HFFc6 (cell line): ENCODE measurements around the gene PCYOX1L. TPM values are rescaled to one million over a fixed set of nuclear protein-coding genes. Genes with fewer than 3 reads are reported as not detected.

Source experiments
- DNase-seq: peaks from one replicate; pipeline ENCODE4 v3.0.0-alpha.2; 2018
- H3K27ac Mint-ChIP-seq: 2 replicates; pipeline ENCODE4 v1.8.0; 2020; ENCODE audit warnings: mild to moderate bottlenecking, mixed read lengths
- H3K27me3 Mint-ChIP-seq: 2 replicates; pipeline ENCODE4 v1.8.0; 2021; ENCODE audit warnings: mild to moderate bottlenecking, moderate library complexity, mixed read lengths; ENCODE audit not compliant: insufficient read depth
- H3K36me3 Mint-ChIP-seq: 2 replicates; pipeline ENCODE4 v1.8.0; 2021; ENCODE audit warnings: low read depth, mixed read lengths
- H3K4me1 Mint-ChIP-seq: 2 replicates; pipeline ENCODE4 v1.8.0; 2020; ENCODE audit warnings: low read depth, mixed read lengths
- H3K4me3 Mint-ChIP-seq: 2 replicates; pipeline ENCODE4 v1.8.0; 2020; ENCODE audit warnings: mild to moderate bottlenecking, moderate library complexity, mixed read lengths
- H3K9me3 Mint-ChIP-seq: 2 replicates; pipeline ENCODE4 v1.8.0; 2020; ENCODE audit warnings: mild to moderate bottlenecking, mixed read lengths
- CTCF ChIP-seq: fragments of 200-600 bp; sonication (generic); IDR thresholded peaks from 2 replicates; pipeline ENCODE4 v1.5.0; 2021; ENCODE audit warnings: antibody characterized with exemption, mild to moderate bottlenecking
- total RNA-seq, 6 experiments: library from RNA; stranded (reverse); fragmentation: NEBNext Ultra II Directional; extraction: Animal tissue kit (Norgen Biotek cat#: 25700); gene quantifications; 2 replicates in 1 of 6; 3 replicates in 5 of 6; pipeline ENCODE4 v1.2.3, GENCODE V29; 2021

The PCYOX1L gene
- total RNA-seq, 6 experiments from 2014 or later = 9.8 to 13.5 (median 11.0) TPM

GRCh38 chr5:149337736-149338135 is 20.1 kb upstream of the PCYOX1L start:
- Mint-ChIP-seq H3K4me1 (peaks cover 13% of the 10 kb centered on the region), H3K4me3 (no peak overlapping the region), H3K9me3 (no peaks in the 10 kb centered on the region)

DNA sequence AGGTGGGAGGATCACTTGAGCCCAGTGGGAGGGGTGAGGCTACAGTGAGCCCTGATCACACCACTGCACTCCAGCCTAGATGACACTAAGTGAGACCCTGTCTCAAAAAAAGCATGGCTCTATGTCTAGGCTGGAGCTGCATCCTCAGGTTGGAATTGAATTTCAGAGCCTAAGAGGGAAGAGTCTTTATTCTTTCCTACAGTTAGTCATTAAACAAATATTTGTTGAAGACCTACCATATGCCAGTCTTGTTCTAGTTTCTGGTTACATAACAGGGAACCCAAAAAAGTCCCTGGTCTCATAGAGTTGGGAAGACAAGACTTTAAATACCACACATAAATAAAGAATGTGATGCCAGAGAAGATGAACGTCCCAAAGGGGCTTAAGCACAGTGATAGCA is 19.5 kb upstream of the PCYOX1L start:
- no peak for DNase-seq
- Mint-ChIP-seq H3K27ac (no peak overlapping the region), H3K27me3 (no peaks in the 10 kb centered on the region), H3K4me3 (no peak overlapping the region), H3K36me3 (no peaks in the 10 kb centered on the region), H3K4me1 (peaks cover 13% of the 10 kb centered on the region), H3K9me3 (no peaks in the 10 kb centered on the region)
- TF ChIP-seq CTCF = no peak

More at GRCh38 chr5:149337736-149338135, 20.1 kb upstream of the PCYOX1L start:
- Mint-ChIP-seq H3K36me3 (no peaks in the 10 kb centered on the region), H3K27ac (no peak overlapping the region), H3K27me3 (no peaks in the 10 kb centered on the region)
- TF ChIP-seq CTCF = no peak
- no peak for DNase-seq

GRCh38 chr5:149340920-149341319 is 16.9 kb upstream of the PCYOX1L start:
- no peak for TF ChIP-seq CTCF
- Mint-ChIP-seq H3K27me3 (peaks cover 3% of the 10 kb centered on the region), H3K4me3 (no peak overlapping the region), H3K36me3 (peaks cover 6% of the 10 kb centered on the region), H3K9me3 (no peaks in the 10 kb centered on the region; the same call in 1 of the 2 replicates), H3K27ac (no peak overlapping the region), H3K4me1 (peaks cover 17% of the 10 kb centered on the region)
- DNase-seq = no peak

DNA sequence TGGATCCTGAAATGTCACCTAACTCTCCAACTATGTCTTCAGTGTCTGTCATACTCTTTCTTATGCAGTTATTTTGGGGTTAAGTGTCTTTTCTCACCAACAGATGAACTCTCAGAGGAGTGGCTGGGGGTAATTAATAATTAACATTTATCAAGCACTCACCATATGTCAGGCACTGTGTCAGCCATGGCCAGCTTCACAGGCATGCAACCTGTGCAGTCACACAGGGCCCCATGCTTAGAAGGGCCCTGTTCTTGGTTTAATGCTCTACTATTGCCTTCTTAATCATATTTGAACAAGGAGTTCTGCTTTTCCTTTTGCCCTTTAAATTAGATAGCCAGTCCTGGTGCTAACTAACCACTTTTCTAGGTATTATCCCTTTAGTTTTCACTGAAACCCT is 16.0 kb upstream of the PCYOX1L start:
- no peak overlapping the region for H3K27ac Mint-ChIP-seq
- peaks cover 25% of the 10 kb centered on the region for H3K4me1 Mint-ChIP-seq
- no peak overlapping the region for H3K4me3 Mint-ChIP-seq
- no peaks in the 10 kb centered on the region; the same call in 1 of the 2 replicates for H3K9me3 Mint-ChIP-seq
- H3K36me3 Mint-ChIP-seq = peaks cover 10% of the 10 kb centered on the region
- no peak for TF ChIP-seq CTCF
- peaks cover 3% of the 10 kb centered on the region for H3K27me3 Mint-ChIP-seq
- no peak for DNase-seq

DNA sequence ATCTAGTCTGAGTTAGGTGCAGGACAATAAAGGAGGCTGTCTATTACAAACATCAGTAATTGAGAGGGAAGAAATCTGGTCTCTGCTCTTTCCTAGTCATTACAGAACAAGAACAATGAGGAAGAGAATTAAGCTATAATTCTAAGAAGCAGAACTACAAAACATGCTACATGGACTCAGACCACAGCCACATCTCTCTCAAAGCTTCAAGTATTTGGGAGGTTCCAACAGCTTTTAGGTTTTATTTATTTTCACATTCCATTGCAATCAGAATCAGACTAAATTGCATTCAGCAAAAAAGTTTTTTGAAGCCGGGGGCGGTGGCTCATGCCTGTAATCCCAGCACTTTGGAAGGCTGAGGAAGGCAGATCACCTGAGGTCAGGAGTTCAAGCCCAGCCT is 13.7 kb upstream of the PCYOX1L start:
- Mint-ChIP-seq H3K27ac (peak overlapping the region; percentile 59; the same call in 1 of the 2 replicates), H3K4me1 (peaks cover 45% of the 10 kb centered on the region), H3K9me3 (no peaks in the 10 kb centered on the region; the same call in 1 of the 2 replicates), H3K4me3 (peak overlapping the region; percentile 95), H3K36me3 (peaks cover 27% of the 10 kb centered on the region), H3K27me3 (peaks cover 3% of the 10 kb centered on the region)
- no peak for DNase-seq
- TF ChIP-seq CTCF = no peak
